RKO (cell line): ENCODE data around the gene PROM2.
"Not testable (repeated sequence)": the region's sequence is repeated elsewhere in the genome, so short reads cannot be mapped to it uniquely, and the experiment has no call there.

Experiments
- DNase-seq: peaks from one replicate; pipeline ENCODE4 v3.0.0-alpha.2; 2016; ENCODE audit warnings: low spot score

Gene PROM2

DNA sequence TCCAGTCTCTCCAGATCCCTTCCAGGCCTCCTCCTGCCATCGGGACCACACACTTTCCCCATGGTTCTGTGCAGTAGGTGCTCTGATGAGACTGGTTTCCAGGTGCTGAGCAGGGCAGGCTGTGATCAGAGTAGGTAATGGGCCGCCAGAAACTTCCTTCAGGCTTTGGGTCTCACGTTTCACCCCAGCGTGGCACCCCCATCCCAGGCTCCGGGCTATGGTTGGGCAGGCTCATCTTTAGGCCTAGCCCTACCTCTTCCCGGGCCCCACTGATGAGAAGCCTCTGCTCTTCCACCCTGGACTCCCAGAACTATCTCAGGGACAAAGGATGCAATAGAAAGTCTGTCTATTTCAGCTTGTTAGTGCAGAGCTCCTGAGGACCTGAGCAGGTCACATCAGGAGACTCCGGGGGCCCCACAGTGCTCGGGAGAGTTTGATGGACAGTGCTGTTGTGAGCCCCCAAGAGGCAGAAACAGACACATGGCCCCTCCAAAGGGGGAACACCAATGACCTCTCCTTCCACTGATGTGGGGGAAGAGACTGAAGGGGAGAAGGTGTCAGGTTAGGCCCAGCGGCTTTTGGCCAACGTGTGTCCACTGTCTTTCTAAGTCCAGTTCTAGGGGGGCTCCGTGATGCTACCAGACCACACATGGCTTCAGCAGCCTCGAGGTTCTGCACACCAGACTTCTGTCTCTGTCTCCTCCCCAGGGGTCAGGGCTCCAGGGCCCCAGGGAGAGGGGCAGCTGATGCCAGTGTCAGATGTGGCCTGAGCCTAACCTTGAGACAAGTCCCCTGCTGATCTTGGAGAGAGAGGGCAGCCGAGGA is 5.8 kb upstream of the PROM2 start:
- DNase-seq, result no peak

GRCh38 chr2:95269036-95269680 is 5.1 kb upstream of the PROM2 start:
- no peak for DNase-seq

DNA sequence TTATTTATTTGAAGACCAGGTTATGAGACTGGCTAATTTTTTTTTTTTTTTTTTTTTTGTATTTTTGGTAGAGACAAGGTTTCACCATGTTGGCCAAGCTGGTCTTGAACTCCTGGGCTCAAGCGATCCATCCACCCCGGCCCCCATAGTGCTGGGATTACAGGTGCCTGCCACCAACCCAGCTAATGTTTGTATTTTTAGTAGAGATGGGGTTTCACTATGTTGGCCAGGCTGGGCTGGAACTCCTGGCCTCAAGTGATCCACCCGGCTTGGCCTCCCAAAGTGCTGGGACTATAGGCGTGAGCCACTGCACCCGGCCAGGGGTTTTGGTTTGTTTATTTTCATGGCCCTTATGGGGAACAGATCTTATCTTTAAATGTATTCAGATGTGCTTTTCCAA is 4.5 kb upstream of the PROM2 start:
- not testable (repeated sequence) for DNase-seq

GRCh38 chr2:95270541-95271081 is 3.6 kb upstream of the PROM2 start:
- DNase-seq, result no peak

DNA sequence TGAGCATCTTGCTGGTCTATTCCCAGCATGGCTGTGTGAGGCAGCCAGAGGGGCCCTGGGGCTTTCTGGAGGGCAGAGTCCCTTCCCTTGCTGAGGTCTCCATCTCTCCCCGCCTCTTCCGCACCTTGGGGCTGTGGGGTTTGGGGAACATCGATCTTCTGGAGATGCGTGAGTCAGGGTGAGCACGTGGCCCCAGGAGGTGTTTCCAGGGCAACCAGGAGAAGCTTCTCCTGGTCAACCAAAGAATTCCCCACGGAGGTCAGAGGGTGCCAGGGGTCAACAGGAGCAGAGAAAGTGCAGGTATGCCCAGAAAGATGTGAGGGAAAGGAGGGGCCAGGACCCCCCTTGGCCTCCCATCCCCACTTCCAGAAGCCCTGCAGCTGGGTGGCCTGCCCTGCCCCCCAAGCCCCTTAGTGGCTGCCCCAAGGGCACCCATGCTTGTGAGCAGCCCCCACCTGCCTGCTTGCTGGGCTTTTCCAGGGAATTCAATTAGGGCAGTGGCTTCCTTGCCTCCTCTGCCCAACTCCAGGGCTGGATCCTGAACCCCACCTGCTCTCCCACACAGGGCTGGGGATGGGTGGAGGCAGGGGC is 2.8 kb upstream of the PROM2 start:
- no peak for DNase-seq

- no peak for DNase-seq
These were observed 1.9 kb upstream of the PROM2 start for GRCh38 chr2:95272299-95272751.

- DNase-seq, result no peak
These were observed 1.5 kb upstream of the PROM2 start for GRCh38 chr2:95272781-95273180.

GRCh38 chr2:95273566-95274290 is 521 bp upstream of the PROM2 start:
- no peak for DNase-seq

- DNase-seq, result no peak
These were observed 884 bp downstream of the PROM2 start for GRCh38 chr2:95275151-95275515.

DNA sequence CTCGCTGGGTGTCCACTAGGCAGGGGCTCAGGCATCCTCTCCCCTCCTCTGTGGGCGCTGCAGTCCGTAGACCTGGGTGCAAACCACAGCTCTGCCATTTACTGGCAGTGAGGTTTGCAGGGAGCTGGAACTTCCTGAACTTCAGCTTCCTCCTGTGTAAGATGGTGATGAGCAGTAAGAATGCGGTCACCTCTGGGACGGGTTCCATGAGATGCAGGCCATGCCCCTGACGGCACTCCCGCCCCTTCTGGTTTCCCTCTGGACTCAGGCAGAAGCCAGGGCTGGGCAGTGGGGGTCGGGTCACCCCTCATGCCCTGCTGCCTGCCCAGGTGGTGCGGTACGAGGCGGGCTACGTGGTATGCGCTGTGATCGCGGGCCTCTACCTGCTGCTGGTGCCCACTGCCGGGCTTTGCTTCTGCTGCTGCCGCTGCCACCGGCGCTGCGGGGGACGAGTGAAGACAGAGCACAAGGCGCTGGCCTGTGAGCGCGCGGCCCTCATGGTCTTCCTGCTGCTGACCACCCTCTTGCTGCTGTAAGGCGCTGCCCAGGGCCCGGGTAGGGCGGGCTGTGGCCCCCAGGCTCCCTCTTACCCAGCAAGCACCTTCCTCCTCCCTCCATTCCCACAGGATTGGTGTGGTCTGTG is 1.5 kb downstream of the PROM2 start:
- DNase-seq, result no peak

GRCh38 chr2:95276244-95276887 is 2.1 kb downstream of the PROM2 start:
- no peak for DNase-seq

GRCh38 chr2:95276888-95277245 is 2.6 kb downstream of the PROM2 start:
- DNase-seq, result no peak

DNA sequence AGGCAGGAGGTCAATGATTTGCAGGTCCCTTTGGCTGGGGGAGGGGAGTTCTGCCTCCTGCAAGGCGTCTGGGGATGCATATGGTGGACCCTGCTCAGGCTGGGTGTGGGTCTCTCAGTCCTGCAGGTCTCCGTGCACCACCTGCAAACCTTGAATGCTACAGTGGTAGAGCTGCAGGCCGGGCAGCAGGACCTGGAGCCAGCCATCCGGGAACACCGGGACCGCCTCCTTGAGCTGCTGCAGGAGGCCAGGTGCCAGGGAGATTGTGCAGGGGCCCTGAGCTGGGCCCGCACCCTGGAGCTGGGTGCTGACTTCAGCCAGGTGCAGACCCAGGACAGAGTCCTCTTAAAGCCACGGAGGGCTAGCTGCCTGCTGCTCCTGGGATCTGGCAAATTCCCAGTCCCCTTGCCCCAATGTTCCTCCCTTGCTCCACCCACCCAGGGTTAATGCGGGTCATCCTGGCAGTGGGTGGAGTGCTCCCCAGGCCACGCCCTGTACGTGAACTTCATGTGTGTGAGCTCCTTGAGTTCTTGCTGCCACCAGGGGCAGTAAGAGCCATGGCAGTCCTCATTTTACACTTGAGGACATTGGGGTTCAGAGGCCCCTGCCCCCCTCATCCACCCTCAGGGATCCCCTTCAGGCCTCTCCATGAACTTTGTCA is 3.1 kb downstream of the PROM2 start:
- peak; percentile 24 for DNase-seq

DNA sequence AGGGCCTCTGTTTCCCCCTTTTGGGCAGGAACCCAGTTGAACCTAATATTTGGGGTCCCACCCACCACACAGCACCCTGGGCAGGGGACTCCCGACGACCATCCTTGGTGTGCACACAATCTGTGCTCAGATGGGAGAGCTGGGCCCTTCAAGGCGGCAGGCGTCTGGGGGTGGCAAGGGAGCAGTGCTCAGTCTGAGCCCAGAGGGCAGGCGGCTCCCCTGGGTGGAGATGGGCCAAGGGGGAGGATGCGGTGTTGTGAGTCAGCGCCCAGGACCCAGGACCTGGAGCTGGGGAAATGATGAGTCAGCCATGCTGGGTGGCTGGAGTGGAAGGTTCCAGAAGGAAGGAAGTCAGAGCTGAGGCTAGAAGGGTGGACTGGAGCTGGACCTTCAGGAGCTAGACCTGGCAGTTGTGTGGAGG is 3.8 kb downstream of the PROM2 start:
- peak; percentile 47 for DNase-seq

GRCh38 chr2:95278637-95279225 is 4.5 kb downstream of the PROM2 start:
- DNase-seq, result no peak

DNA sequence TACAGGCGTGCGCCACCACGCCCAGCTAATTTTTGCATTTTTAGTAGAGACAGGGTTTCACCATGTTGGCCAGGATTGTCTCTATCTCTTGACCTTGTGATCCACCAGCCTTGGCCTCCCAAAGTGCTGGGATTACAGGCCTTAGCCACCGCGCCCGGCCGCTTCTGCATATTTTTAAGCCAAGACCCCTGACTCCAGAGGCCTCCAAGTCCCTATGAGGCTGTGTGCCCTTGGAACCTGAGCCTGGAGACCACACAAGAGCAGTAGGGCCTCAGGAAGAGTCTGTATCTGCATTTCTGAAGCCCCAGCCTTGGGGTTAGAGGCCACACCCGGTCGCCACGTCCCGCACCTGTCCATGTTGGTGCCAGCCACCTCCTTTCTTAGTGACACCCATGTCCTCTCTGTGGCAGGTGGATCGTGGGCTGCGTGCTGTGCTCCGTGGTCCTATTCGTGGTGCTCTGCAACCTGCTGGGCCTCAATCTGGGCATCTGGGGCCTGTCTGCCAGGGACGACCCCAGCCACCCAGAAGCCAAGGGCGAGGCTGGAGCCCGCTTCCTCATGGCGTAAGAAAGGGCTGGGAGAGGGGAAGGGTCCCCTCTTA is 5.3 kb downstream of the PROM2 start:
- no peak for DNase-seq

GRCh38 chr2:95281071-95281470 is 6.8 kb downstream of the PROM2 start:
- no peak for DNase-seq

DNA sequence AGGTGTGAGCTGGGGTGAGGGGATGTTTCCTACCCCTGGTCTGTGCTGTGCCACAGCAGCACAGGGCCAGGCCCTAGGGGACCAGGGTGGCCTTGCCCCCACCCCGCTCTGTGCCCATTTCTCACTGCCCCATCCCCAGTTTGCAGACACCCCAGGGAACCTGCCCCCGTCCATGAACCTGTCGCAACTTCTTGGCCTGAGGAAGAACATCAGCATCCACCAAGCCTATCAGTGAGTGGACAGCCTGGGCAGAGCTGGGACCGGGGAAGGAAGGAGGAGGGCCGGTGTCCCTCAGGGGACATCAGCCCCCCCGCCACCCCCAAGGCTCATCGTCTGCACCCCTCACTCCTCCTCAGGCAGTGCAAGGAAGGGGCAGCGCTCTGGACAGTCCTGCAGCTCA is 7.5 kb downstream of the PROM2 start:
- no peak for DNase-seq

- DNase-seq, result no peak
These were observed 8.2 kb downstream of the PROM2 start for GRCh38 chr2:95282458-95282857.

DNA sequence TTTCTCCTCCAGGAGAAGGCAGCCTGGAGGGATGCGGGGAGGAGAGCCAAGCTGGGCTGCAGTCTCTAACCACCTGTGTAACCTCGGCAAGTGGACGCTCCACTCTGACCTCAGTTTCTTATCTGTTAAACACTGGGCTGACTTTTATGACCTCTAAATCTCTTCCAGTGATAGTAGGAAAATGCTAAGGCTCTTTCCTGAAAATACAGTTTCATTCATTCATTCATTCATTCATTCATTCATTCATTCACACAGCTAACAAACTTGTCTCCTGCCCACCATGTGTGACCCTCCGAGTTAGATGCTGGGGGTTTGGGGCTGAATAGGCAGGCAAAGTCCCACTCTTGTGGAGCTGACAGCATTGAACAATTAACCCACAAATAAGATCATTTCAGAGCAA is 9.3 kb downstream of the PROM2 start:
- no peak for DNase-seq
